HG03439 (cell line): ENCODE results near the gene NXPE3.

Experiments
- ATAC-seq: cut with Tn5 transposase; IDR thresholded peaks from one replicate; pipeline ENCODE4 v1.9.1; 2021; ENCODE audit warnings: mild to moderate bottlenecking, moderate library complexity; ENCODE audit not compliant: unreplicated experiment

Gene NXPE3

GRCh38 chr3:101827211-101828174 lies 48.5 kb downstream of the NXPE3 start:
- ATAC-seq = peak; percentile 87

- no peak for ATAC-seq
Measured at GRCh38 chr3:101828276-101828675, 49.3 kb downstream of the NXPE3 start.

GRCh38 chr3:101828691-101829436 lies 49.9 kb downstream of the NXPE3 start:
- ATAC-seq = peak; percentile 51

GRCh38 chr3:101829437-101829830 lies 50.4 kb downstream of the NXPE3 start:
- ATAC-seq = no peak

GRCh38 chr3:101829874-101830273 lies 50.9 kb downstream of the NXPE3 start:
- no peak for ATAC-seq

- ATAC-seq = no peak
Measured at GRCh38 chr3:101833446-101833974, 54.5 kb downstream of the NXPE3 start.

- no peak for ATAC-seq
Measured at GRCh38 chr3:101835676-101836075, 56.7 kb downstream of the NXPE3 start.

- ATAC-seq = no peak
Measured at GRCh38 chr3:101836160-101836559, 57.1 kb downstream of the NXPE3 start.

- ATAC-seq = no peak
Measured at GRCh38 chr3:101836652-101837598, 57.9 kb downstream of the NXPE3 start.

GRCh38 chr3:101838691-101839090 lies 59.7 kb downstream of the NXPE3 start:
- no peak for ATAC-seq

- no peak for ATAC-seq
Measured at GRCh38 chr3:101840066-101840465, 61.1 kb downstream of the NXPE3 start.

- ATAC-seq = no peak
Measured at GRCh38 chr3:101842245-101842934, 63.4 kb downstream of the NXPE3 start.

GRCh38 chr3:101842935-101843330 lies 63.9 kb downstream of the NXPE3 start:
- no peak for ATAC-seq

GRCh38 chr3:101845425-101845824 lies 66.4 kb downstream of the NXPE3 start:
- no peak for ATAC-seq

- ATAC-seq = no peak
Measured at GRCh38 chr3:101846709-101847108, 67.7 kb downstream of the NXPE3 start.

- ATAC-seq = no peak
Measured at GRCh38 chr3:101847328-101847727, 68.3 kb downstream of the NXPE3 start.

GRCh38 chr3:101848326-101848725 lies 69.3 kb downstream of the NXPE3 start:
- no peak for ATAC-seq

- ATAC-seq = peak; percentile 74
Measured at GRCh38 chr3:101848754-101849713, 70.0 kb downstream of the NXPE3 start, which contains the start of gene NFKBIZ. Gene NFKBIZ (plus strand): TSS chr3:101849514. CDS start chr3:101849629, 115 bp downstream.
